Parathyroid adenoma (tissue), 2 donors: ENCODE data around the gene TFCP2L1.

Source experiments
- H2AFZ ChIP-seq: fragments of 300-600 bp; sonication (generic); one replicate; pipeline ENCODE4 v1.7.0; 2017; ENCODE audit warnings: antibody characterized with exemption, mild to moderate bottlenecking
- H3K27ac ChIP-seq: fragments of 300-600 bp; sonication (generic); one replicate; pipeline ENCODE4 v1.7.0; 2017
- H3K27me3 ChIP-seq: fragments of 300-600 bp; sonication (generic); one replicate; pipeline ENCODE4 v1.7.0; 2017; ENCODE audit warnings: low read length; ENCODE audit not compliant: control insufficient read depth, insufficient read depth
- H3K36me3 ChIP-seq: fragments of 300-600 bp; sonication (generic); one replicate; pipeline ENCODE4 v1.7.0; 2017; ENCODE audit warnings: low read length; ENCODE audit not compliant: control insufficient read depth, insufficient read depth
- H3K4me1 ChIP-seq: fragments of 300-600 bp; sonication (generic); one replicate; pipeline ENCODE4 v1.7.0; 2017; ENCODE audit warnings: control low read depth
- H3K4me2 ChIP-seq: fragments of 300-600 bp; sonication (generic); one replicate; pipeline ENCODE4 v1.7.0; 2017; ENCODE audit warnings: low read length
- H3K4me3 ChIP-seq: fragments of 300-600 bp; sonication (generic); one replicate; pipeline ENCODE4 v1.7.0; 2017; ENCODE audit warnings: low read depth, low read length
- H3K79me2 ChIP-seq: fragments of 300-600 bp; sonication (generic); one replicate; pipeline ENCODE4 v1.7.0; 2017; ENCODE audit warnings: control low read depth
- H3K9ac ChIP-seq: fragments of 300-600 bp; sonication (generic); one replicate; pipeline ENCODE4 v1.7.0; 2017; ENCODE audit warnings: mild to moderate bottlenecking
- H3K9me3 ChIP-seq: fragments of 300-600 bp; sonication (generic); one replicate; pipeline ENCODE4 v1.7.0; 2017; ENCODE audit warnings: low read length; ENCODE audit not compliant: control insufficient read depth
- CTCF ChIP-seq: fragments of 300-600 bp; sonication (generic); IDR thresholded peaks from one replicate; pipeline ENCODE4 v1.7.0; 2017; ENCODE audit warnings: antibody characterized with exemption, mild to moderate bottlenecking
- donor health status: primary hyperparathyroidism.

TFCP2L1 gene

GRCh38 chr2:121209014-121209610 lies 75.9 kb downstream of the TFCP2L1 start:
- no peak overlapping the region for H2AFZ ChIP-seq
- H3K79me2 ChIP-seq, result no peaks in the 10 kb centered on the region
- H3K4me1 ChIP-seq, result no peaks in the 10 kb centered on the region
- no peak overlapping the region for H3K27ac ChIP-seq
- H3K36me3 ChIP-seq, result no peaks in the 10 kb centered on the region
- H3K9me3 ChIP-seq, result no peaks in the 10 kb centered on the region
- no peak overlapping the region for H3K4me3 ChIP-seq
- no peak overlapping the region for H3K9ac ChIP-seq
- no peak for TF ChIP-seq CTCF
- H3K27me3 ChIP-seq, result no peaks in the 10 kb centered on the region
- no peak overlapping the region for H3K4me2 ChIP-seq

GRCh38 chr2:121207494-121207893 lies 77.5 kb downstream of the TFCP2L1 start:
- Histone ChIP-seq H3K9me3 (no peaks in the 10 kb centered on the region), H3K27ac (no peak overlapping the region), H3K79me2 (no peaks in the 10 kb centered on the region), H3K4me3 (no peak overlapping the region), H3K4me2 (no peak overlapping the region), H3K4me1 (no peaks in the 10 kb centered on the region), H2AFZ (no peak overlapping the region), H3K36me3 (no peaks in the 10 kb centered on the region), H3K9ac (no peak overlapping the region), H3K27me3 (no peaks in the 10 kb centered on the region)
- TF ChIP-seq CTCF, result no peak

- no peak overlapping the region for H3K27ac ChIP-seq
- H3K4me1 ChIP-seq, result no peaks in the 10 kb centered on the region
- no peak overlapping the region for H3K4me2 ChIP-seq
- H3K36me3 ChIP-seq, result no peaks in the 10 kb centered on the region
- no peak overlapping the region for H2AFZ ChIP-seq
- no peak for TF ChIP-seq CTCF
- H3K9me3 ChIP-seq, result no peaks in the 10 kb centered on the region
- H3K9ac ChIP-seq, result no peak overlapping the region
- H3K79me2 ChIP-seq, result no peaks in the 10 kb centered on the region
- no peaks in the 10 kb centered on the region for H3K27me3 ChIP-seq
- no peak overlapping the region for H3K4me3 ChIP-seq
These were observed 79.6 kb downstream of the TFCP2L1 start for GRCh38 chr2:121205321-121205942.

GRCh38 chr2:121203591-121204249 lies 81.3 kb downstream of the TFCP2L1 start:
- Histone ChIP-seq H3K36me3 (no peaks in the 10 kb centered on the region), H3K9me3 (no peaks in the 10 kb centered on the region), H3K4me2 (no peak overlapping the region), H2AFZ (no peak overlapping the region), H3K27ac (no peak overlapping the region), H3K27me3 (no peaks in the 10 kb centered on the region), H3K79me2 (no peaks in the 10 kb centered on the region), H3K4me3 (no peak overlapping the region), H3K9ac (no peak overlapping the region), H3K4me1 (no peaks in the 10 kb centered on the region)
- no peak for TF ChIP-seq CTCF
